KMS-11 (cell line): ENCODE results near the gene SUPT3H.

Experiments used
- H2AFZ ChIP-seq: fragments of 200-600 bp; sonication (generic); 2 replicates; pipeline ENCODE4 v1.6.1; 2016; ENCODE audit warnings: antibody characterized with exemption, mixed run types, low read depth
- H3K27ac ChIP-seq: fragments of 200-600 bp; sonication (generic); 2 replicates; pipeline ENCODE4 v1.6.1; 2016; ENCODE audit warnings: mild to moderate bottlenecking, mixed run types
- H3K27me3 ChIP-seq: fragments of 200-600 bp; sonication (generic); 2 replicates; pipeline ENCODE4 v1.6.1; 2017; ENCODE audit warnings: mild to moderate bottlenecking, low read depth, mixed run types, moderate library complexity; ENCODE audit not compliant: insufficient read depth
- H3K36me3 ChIP-seq: fragments of 200-600 bp; sonication (generic); 2 replicates; pipeline ENCODE4 v1.6.1; 2017; ENCODE audit warnings: mild to moderate bottlenecking, mixed run types; ENCODE audit not compliant: insufficient read depth
- H3K4me1 ChIP-seq: fragments of 200-600 bp; sonication (generic); 2 replicates; pipeline ENCODE4 v1.6.1; 2016; ENCODE audit warnings: mild to moderate bottlenecking, low read depth, mixed run types; ENCODE audit not compliant: poor library complexity, severe bottlenecking
- H3K4me2 ChIP-seq: fragments of 200-600 bp; sonication (generic); 2 replicates; pipeline ENCODE4 v1.7.0; 2016; ENCODE audit warnings: mild to moderate bottlenecking, mixed run types
- H3K4me3 ChIP-seq: fragments of 200-600 bp; sonication (generic); IDR thresholded peaks from 2 replicates; pipeline ENCODE4 v1.6.1; 2017; ENCODE audit warnings: low read depth, low read length, mixed read lengths; ENCODE audit not compliant: insufficient read depth
- H3K79me2 ChIP-seq: fragments of 200-600 bp; sonication (generic); 2 replicates; pipeline ENCODE4 v1.6.1; 2016; ENCODE audit warnings: low read depth, mixed run types; ENCODE audit not compliant: insufficient read depth
- H3K9ac ChIP-seq: fragments of 200-600 bp; sonication (generic); 2 replicates; pipeline ENCODE4 v1.6.1; 2016; ENCODE audit warnings: mild to moderate bottlenecking, mixed run types
- H4K20me1 ChIP-seq: fragments of 200-600 bp; sonication (generic); 2 replicates; pipeline ENCODE4 v1.6.1; 2016; ENCODE audit warnings: mild to moderate bottlenecking, mixed run types; ENCODE audit not compliant: insufficient read depth
- TF ChIP-seq, protein P1 (sequence below): fragments of 200-600 bp; sonication (generic); conservative IDR thresholded peaks from 2 replicates; pipeline ENCODE4 v1.6.1; 2017; ENCODE audit warnings: low read depth, mild to moderate bottlenecking, antibody characterized with exemption, low read length, moderate library complexity, mixed read lengths

SUPT3H gene

DNA sequence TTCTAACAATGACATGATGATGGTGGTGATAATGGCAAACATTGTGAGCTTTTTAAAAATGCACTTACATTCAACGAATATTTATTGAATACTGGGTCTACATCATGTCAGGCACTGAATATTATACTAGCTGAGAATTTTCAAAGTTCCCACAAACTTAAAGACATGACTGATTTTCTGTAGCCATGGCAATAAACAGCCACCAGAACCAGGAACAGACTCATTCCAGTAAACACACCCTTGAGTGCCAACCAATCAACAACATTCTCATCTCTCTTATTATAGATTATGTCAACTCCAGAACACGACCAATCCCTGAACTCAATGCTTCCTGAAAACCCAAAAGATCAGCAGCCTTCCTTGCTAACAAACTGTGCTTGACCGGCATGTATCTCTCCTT is 262.0 kb downstream of the SUPT3H start:
- Histone ChIP-seq H3K36me3 (no peaks in the 10 kb centered on the region), H2AFZ (no peak overlapping the region), H4K20me1 (no peaks in the 10 kb centered on the region), H3K4me2 (peak overlapping the region; percentile 40; the same call in 1 of the 2 replicates), H3K4me3 (no peak overlapping the region), H3K27ac (no peak overlapping the region), H3K4me1 (peaks cover 33% of the 10 kb centered on the region), H3K79me2 (no peaks in the 10 kb centered on the region), H3K27me3 (no peaks in the 10 kb centered on the region), H3K9ac (no peak overlapping the region)
- TF ChIP-seq, protein P1, sequence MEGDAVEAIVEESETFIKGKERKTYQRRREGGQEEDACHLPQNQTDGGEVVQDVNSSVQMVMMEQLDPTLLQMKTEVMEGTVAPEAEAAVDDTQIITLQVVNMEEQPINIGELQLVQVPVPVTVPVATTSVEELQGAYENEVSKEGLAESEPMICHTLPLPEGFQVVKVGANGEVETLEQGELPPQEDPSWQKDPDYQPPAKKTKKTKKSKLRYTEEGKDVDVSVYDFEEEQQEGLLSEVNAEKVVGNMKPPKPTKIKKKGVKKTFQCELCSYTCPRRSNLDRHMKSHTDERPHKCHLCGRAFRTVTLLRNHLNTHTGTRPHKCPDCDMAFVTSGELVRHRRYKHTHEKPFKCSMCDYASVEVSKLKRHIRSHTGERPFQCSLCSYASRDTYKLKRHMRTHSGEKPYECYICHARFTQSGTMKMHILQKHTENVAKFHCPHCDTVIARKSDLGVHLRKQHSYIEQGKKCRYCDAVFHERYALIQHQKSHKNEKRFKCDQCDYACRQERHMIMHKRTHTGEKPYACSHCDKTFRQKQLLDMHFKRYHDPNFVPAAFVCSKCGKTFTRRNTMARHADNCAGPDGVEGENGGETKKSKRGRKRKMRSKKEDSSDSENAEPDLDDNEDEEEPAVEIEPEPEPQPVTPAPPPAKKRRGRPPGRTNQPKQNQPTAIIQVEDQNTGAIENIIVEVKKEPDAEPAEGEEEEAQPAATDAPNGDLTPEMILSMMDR, result no peak

DNA sequence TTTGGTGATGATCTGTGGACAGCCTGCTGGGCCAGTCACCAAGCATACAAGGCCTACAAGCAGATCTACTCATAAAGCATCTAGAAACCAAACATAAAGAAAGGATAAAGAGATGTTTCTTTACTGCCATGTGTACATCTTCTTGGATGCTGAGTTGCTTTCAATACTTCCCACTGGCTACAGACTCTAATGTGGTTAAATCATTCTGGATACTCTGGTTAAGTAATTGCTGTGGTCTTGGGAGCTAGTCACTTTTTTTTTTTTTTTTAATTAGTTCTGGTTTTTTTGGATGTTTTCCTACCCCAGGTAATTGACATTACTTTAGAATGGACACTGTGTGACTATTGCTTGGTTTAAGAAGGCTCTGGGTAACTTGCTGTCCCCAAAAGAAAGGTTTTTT is 265.0 kb downstream of the SUPT3H start:
- Histone ChIP-seq H2AFZ (no peak overlapping the region), H4K20me1 (no peaks in the 10 kb centered on the region), H3K4me3 (no peak overlapping the region), H3K27me3 (no peaks in the 10 kb centered on the region), H3K27ac (no peak overlapping the region), H3K79me2 (no peaks in the 10 kb centered on the region), H3K36me3 (no peaks in the 10 kb centered on the region), H3K4me2 (no peak overlapping the region), H3K9ac (no peak overlapping the region), H3K4me1 (peaks cover 22% of the 10 kb centered on the region)
- TF ChIP-seq, protein P1, result no peak

DNA sequence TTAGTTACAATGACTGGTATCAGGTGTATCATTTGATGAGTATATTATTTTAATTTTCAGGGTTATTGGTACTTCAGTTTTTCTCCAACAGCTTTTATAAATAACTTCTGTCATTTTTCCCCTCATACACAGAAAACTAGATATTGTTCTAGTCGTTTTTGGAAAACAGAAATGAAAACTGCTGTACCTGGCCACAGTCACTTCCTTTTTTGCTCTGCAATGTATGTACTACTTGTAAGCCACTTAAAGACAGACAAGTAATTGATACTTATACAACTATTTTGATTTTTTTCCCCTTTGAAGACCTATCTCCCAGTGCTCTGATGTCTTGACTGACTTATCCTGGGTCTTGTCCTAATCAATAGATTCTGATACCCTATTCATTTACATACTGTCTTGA is 268.2 kb downstream of the SUPT3H start:
- no peak overlapping the region for H3K9ac ChIP-seq
- H3K4me1 ChIP-seq, result no peaks in the 10 kb centered on the region
- no peaks in the 10 kb centered on the region for H3K79me2 ChIP-seq
- no peak overlapping the region for H3K4me3 ChIP-seq
- H3K4me2 ChIP-seq, result no peak overlapping the region
- no peak overlapping the region for H3K27ac ChIP-seq
- H3K36me3 ChIP-seq, result no peaks in the 10 kb centered on the region
- no peaks in the 10 kb centered on the region for H4K20me1 ChIP-seq
- no peaks in the 10 kb centered on the region for H3K27me3 ChIP-seq
- H2AFZ ChIP-seq, result no peak overlapping the region
- TF ChIP-seq, protein P1, result no peak

DNA sequence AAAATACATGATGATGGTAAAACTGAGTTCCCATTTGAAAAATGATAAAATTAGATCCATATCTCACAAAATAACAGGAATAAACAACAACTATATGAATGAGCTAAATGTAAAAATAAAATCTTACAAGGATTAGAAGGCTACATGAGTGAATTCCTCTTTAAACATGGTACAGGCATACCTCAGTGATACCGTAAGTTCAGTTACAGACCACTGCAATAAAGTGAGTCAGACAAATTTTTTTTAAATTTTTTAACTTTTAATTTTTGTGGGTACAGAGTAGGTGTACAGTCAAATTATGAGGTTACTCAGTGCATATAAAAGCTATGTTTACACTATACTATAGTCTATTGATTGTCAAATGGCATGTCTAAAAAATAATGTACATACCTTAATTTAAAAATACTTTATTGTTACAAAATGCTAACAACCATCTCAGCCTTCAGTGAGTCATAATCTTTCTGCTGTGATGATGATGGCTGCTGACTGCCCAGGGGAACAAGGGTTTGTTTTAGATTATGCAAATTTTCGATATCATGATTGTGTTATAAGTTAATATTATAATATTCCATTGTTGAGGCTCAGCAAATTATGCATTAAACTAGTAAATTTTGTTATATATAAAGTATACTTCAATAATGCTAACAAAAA is 272.4 kb downstream of the SUPT3H start:
- H3K36me3 ChIP-seq, result no peaks in the 10 kb centered on the region
- no peaks in the 10 kb centered on the region for H3K79me2 ChIP-seq
- no peak overlapping the region for H3K4me3 ChIP-seq
- H4K20me1 ChIP-seq, result no peaks in the 10 kb centered on the region
- H3K9ac ChIP-seq, result no peak overlapping the region
- TF ChIP-seq, protein P1, result no peak
- no peaks in the 10 kb centered on the region for H3K27me3 ChIP-seq
- no peaks in the 10 kb centered on the region for H3K4me1 ChIP-seq
- no peak overlapping the region for H3K4me2 ChIP-seq
- H2AFZ ChIP-seq, result no peak overlapping the region
- H3K27ac ChIP-seq, result no peak overlapping the region
